Tibial artery (tissue), 4 donors: Measurements from ENCODE around the gene TSR3.

Source experiments
- DNase-seq, 2 donors: peaks; one replicate each; pipeline ENCODE4 v3.0.0-alpha.2; 2019
- H3K27ac ChIP-seq, 2 donors: fragments of 200-600 bp; sonication (generic) in 1 of 2; 1 replicate in 1 of 2; 2 replicates in 1 of 2; pipeline ENCODE4 v1.5.1; 2018 to 2019; ENCODE audit warnings: mild to moderate bottlenecking in 1 of 2
- H3K27me3 ChIP-seq, 2 donors: fragments of 200-600 bp; sonication (generic) in 1 of 2; one replicate each; pipeline versions ENCODE4 v1.5.1 to v1.6.0; 2016 to 2019
- H3K36me3 ChIP-seq, 3 donors: fragments of 200-600 bp; sonication (generic) in 2 of 3; one replicate each; pipeline ENCODE4 v1.5.1; 2016 to 2019; ENCODE audit warnings: mild to moderate bottlenecking in 2 of 3
- H3K4me1 ChIP-seq, 4 donors: fragments of 200-600 bp; sonication (generic) in 2 of 4; 1 replicate in 3 of 4; 2 replicates in 1 of 4; pipeline ENCODE4 v1.5.1; 2016 to 2019
- H3K4me3 ChIP-seq, 2 donors: fragments of 200-600 bp; sonication (generic) in 1 of 2; 1 replicate in 1 of 2; 2 replicates in 1 of 2; pipeline ENCODE4 v1.5.1; 2018 to 2019; ENCODE audit warnings: mild to moderate bottlenecking in 2 of 2
- H3K9me3 ChIP-seq, 3 donors: fragments of 200-600 bp; sonication (generic) in 1 of 3; one replicate each; pipeline ENCODE4 v1.5.1; 2016 to 2019
- intact Hi-C: fragments of 100-400 bp; cut with DNase I; formaldehyde crosslinking; loops from one replicate; pipeline ENCODE4 v1.15.0; 2023; ENCODE audit warnings: low total_unique reads
- TF ChIP-seq, protein P1 (sequence below), 2 experiments: fragments of 200-600 bp in 1 of 2; fragments of 450-650 bp in 1 of 2; IDR thresholded peaks; one replicate each; pipeline ENCODE4 v1.5.1; 2017 to 2019; ENCODE audit warnings: antibody characterized with exemption in 2 of 2, mild to moderate bottlenecking in 1 of 2, moderate library complexity in 1 of 2

The TSR3 gene

DNA sequence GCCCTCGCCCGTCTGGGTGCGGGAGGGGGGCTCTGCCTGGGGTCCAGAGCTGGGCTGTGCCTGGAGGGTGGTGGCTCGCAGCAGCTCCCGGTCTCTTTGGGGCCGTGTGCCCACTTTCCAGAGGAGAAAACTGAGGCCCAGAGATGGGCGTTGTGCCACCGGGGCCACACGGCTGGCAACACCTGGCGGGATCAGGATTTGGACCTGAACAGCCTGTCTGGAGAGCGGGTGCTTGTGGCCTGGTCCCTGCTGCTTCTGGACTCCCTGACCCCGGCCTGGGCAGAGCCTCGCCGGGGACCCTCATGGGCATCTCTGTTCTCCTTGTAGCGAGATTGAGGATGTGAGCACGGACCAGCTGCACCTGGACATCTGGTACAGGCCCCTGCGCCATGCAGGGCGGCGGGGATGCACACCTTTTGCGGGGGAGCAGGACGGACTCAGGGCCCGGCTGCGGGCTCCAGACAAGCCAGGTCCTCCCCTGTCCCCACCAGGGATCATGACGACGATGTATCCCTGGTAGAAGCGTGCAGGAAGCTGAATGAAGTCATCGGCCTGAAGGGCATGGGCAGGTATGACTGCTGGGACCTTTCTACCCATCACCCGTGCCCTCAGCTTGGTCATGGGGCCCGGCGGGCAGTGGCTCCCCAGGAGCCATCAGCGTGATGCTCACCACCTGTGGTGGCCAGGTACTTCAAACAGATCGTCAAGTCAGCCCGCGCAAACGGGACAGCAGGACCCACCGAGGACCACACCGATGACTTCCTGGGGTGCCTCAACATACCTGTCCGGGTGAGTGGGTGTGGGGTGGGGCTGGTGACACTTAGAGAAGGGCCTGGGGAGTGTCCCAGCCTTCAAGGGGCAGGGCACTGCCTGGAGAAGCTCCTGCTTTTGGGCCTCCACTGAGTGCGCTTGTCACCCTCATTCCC lies 9.9 kb downstream of the TSR3 start:
- Histone ChIP-seq H3K27me3 (peaks cover 0 to 32% of the 10 kb centered on the region in 2 donors), H3K36me3 (peaks cover 0 to 5% (median 0%) of the 10 kb centered on the region in 3 donors), H3K4me1 (peaks cover 0 to 14% (median 11%) of the 10 kb centered on the region in 4 donors), H3K27ac (no peak overlapping the region), H3K9me3 (no peaks in the 10 kb centered on the region), H3K4me3 (no peak overlapping the region)
- no peak for DNase-seq
- TF ChIP-seq, protein P1, sequence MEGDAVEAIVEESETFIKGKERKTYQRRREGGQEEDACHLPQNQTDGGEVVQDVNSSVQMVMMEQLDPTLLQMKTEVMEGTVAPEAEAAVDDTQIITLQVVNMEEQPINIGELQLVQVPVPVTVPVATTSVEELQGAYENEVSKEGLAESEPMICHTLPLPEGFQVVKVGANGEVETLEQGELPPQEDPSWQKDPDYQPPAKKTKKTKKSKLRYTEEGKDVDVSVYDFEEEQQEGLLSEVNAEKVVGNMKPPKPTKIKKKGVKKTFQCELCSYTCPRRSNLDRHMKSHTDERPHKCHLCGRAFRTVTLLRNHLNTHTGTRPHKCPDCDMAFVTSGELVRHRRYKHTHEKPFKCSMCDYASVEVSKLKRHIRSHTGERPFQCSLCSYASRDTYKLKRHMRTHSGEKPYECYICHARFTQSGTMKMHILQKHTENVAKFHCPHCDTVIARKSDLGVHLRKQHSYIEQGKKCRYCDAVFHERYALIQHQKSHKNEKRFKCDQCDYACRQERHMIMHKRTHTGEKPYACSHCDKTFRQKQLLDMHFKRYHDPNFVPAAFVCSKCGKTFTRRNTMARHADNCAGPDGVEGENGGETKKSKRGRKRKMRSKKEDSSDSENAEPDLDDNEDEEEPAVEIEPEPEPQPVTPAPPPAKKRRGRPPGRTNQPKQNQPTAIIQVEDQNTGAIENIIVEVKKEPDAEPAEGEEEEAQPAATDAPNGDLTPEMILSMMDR (IDR thresholded peaks at IDR 0.05), result no peak
- intact Hi-C loops, result no loop called here

DNA sequence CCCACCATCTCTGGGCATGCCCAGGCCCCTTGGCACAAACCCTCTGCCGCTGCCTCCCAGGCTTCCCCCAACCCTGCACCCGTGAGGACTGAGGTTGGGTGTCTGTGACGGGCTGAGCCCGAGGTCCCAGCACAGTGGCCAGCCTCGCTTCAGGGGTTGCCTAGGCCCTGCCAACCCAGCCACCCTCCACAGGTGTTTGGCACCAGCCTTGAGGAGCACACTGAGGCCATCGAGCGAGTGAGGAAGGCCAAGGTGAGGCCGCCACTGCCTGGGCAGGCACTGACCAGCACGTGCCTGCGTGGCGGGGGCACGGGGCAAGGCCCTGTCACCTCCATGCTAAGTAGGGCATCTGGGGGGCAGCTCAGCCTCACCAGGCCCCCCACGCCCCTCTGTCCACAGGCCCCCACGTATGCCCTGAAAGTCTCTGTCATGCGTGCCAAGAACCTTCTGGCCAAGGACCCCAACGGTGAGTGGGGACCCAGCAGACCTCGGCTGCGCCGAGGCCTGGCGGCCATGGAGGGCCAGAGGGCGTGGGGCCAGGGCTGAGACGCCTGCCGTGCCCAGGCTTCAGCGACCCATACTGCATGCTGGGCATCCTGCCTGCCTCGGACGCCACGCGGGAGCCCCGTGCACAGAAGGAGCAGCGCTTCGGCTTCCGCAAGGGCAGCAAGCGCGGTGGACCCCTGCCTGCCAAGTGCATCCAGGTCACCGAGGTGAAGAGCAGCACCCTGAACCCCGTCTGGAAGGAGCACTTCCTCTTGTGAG lies 10.8 kb downstream of the TSR3 start:
- no peaks in the 10 kb centered on the region for H3K36me3 ChIP-seq
- H3K27me3 ChIP-seq, result peaks cover 0 to 40% of the 10 kb centered on the region in 2 donors
- no peak overlapping the region for H3K4me3 ChIP-seq
- no peak for DNase-seq
- intact Hi-C loops, result no loop called here
- TF ChIP-seq, protein P1 (IDR thresholded peaks at IDR 0.05), result no peak
- peaks cover 0 to 14% (median 11%) of the 10 kb centered on the region in 4 donors for H3K4me1 ChIP-seq
- no peaks in the 10 kb centered on the region for H3K9me3 ChIP-seq
- no peak overlapping the region for H3K27ac ChIP-seq

GRCh38 chr16:1338855-1339675 lies 12.6 kb downstream of the TSR3 start:
- H3K4me3 ChIP-seq, result no peak overlapping the region
- H3K9me3 ChIP-seq, result no peaks in the 10 kb centered on the region
- DNase-seq, result no peak
- TF ChIP-seq, protein P1 (IDR thresholded peaks at IDR 0.05), result no peak
- intact Hi-C loops, result no loop called here
- H3K27ac ChIP-seq, result no peak overlapping the region
- peaks cover 0 to 19% (median 16%) of the 10 kb centered on the region in 4 donors for H3K4me1 ChIP-seq
- peaks cover 3 to 59% of the 10 kb centered on the region in 2 donors for H3K27me3 ChIP-seq
- no peaks in the 10 kb centered on the region for H3K36me3 ChIP-seq

DNA sequence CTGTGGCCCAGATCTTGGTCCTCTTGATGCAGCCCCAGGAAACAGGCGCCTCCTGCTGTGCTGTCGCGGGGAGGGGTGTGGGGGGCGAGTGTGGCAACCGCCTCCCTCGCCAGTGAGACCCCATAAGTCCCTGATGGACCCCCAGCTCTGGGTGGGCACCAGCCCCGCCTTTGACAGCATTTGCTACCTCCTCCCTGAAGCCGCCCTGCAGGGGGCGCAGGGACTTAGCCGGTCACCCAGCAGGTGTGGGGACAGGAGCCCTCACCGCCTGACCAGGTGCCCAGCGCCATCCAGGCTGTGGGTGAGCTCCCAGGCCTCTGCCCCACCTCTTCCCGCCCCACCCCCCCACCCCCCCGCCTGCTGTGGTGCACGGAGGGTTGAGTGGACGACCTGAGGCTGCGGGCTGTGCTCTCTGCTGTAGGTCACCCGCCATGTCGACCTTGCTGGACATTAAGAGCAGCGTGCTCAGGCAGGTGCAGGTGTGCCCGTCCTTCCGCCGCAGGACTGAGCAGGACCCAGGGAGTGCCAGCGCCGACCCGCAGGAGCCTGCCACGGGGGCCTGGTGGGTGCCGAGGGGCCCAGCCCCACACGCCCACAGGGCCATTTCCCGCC lies 13.5 kb downstream of the TSR3 start:
- no peak for DNase-seq
- TF ChIP-seq, protein P1 (IDR thresholded peaks at IDR 0.05), result no peak
- no peaks in the 10 kb centered on the region for H3K9me3 ChIP-seq
- peaks cover 11 to 67% of the 10 kb centered on the region in 2 donors for H3K27me3 ChIP-seq
- peaks cover 0 to 23% (median 22%) of the 10 kb centered on the region in 4 donors for H3K4me1 ChIP-seq
- H3K4me3 ChIP-seq, result no peak overlapping the region
- H3K27ac ChIP-seq, result no peak overlapping the region
- H3K36me3 ChIP-seq, result no peaks in the 10 kb centered on the region
- intact Hi-C loops, result no loop called here

DNA sequence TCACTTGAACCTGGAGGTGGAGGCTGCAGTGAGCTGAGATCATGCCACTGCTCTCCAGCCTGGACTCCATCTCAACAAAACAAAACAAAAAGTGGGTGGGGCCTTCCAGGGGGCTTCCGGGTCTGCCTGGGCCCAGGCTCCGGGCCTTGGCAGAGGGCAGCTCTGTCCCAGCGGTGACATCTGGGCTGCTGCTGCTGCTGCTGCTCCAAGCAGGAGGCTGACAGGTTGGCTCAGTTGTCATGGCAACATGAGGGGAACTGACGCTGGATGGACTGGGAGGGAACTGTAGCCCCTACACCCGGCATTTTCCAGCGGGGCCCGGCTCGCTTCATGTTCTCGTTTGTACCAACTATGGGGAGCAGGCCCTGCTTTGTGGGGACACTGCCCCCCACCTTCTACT lies 14.2 kb downstream of the TSR3 start:
- peaks cover 0 to 22% (median 21%) of the 10 kb centered on the region in 4 donors for H3K4me1 ChIP-seq
- no peaks in the 10 kb centered on the region for H3K9me3 ChIP-seq
- TF ChIP-seq, protein P1 (IDR thresholded peaks at IDR 0.05), result no peak
- H3K27me3 ChIP-seq, result peaks cover 13 to 74% of the 10 kb centered on the region in 2 donors
- no peak overlapping the region for H3K4me3 ChIP-seq
- no peaks in the 10 kb centered on the region for H3K36me3 ChIP-seq
- H3K27ac ChIP-seq, result no peak overlapping the region
- intact Hi-C loops, result no loop called here
- DNase-seq, result no peak
